ENCODE results near the gene DEAF1. TPM values are rescaled to one million over a fixed set of nuclear protein-coding genes. Genes with fewer than 3 reads are reported as not detected.

DEAF1 gene
- 43.5 and 45.1 TPM in 2 replicates for total RNA-seq (2014; rRNA removed; shearing (Covaris generic))

GRCh38 chr11:694563-695287 is at the start of gene DEAF1:
DEAF1 (minus strand) TSS chr11:695222; CDS start chr11:695047, 175 bp downstream.

GRCh38 chr11:705646-706438 is 10.8 kb upstream of the DEAF1 start, which contains the start of gene EPS8L2:
EPS8L2 (plus strand) TSS chr11:706231; CDS start chr11:709408, 3,177 bp downstream.

GRCh38 chr11:695538-696248 is 671 bp upstream of the DEAF1 start, which contains the start of gene TMEM80:
TMEM80 (plus strand) TSS chr11:695816; CDS start chr11:695828, 12 bp downstream.

GRCh38 chr11:636511-637332 is 58.3 kb downstream of the DEAF1 start, which contains the start of gene DRD4:
DRD4 (plus strand) TSS chr11:637269; CDS start chr11:637305, 36 bp downstream.

GRCh38 chr11:626475-627307 is 68.3 kb downstream of the DEAF1 start, which contains the start of gene SCT:
SCT (minus strand) TSS chr11:627181; CDS start chr11:627143, 38 bp downstream.

GRCh38 chr11:624705-625635 is 70.1 kb downstream of the DEAF1 start, which contains the start of gene CDHR5:
CDHR5 (minus strand) TSS chr11:624955; CDS start chr11:624902, 53 bp downstream.

GRCh38 chr11:615504-616319 is 79.3 kb downstream of the DEAF1 start, which contains the start of gene IRF7:
IRF7 (minus strand) TSS chr11:615950; CDS start chr11:615364, 586 bp downstream.

Other genes starting within 250 kb of the DEAF1 start
- 22.3 and 37.3 TPM in 2 replicates for gene PTDSS2, start 244.9 kb downstream of the DEAF1 start, total RNA-seq (2014; rRNA removed; shearing (Covaris generic))
- gene RNH1, start 188.0 kb downstream of the DEAF1 start, total RNA-seq (2014; rRNA removed; shearing (Covaris generic)) = 165 and 173 TPM in 2 replicates
- 84.1 and 89.3 TPM in 2 replicates for gene HRAS, start 159.6 kb downstream of the DEAF1 start, total RNA-seq (2014; rRNA removed; shearing (Covaris generic))
- gene LRRC56, start 157.7 kb downstream of the DEAF1 start, total RNA-seq (2014; rRNA removed; shearing (Covaris generic)) = 2.8 TPM in 2 replicates
- 2.3 and 3.5 TPM in 2 replicates for gene LMNTD2, start 134.5 kb downstream of the DEAF1 start, total RNA-seq (2014; rRNA removed; shearing (Covaris generic))
- 19.1 and 21.2 TPM in 2 replicates for gene RASSF7, start 134.3 kb downstream of the DEAF1 start, total RNA-seq (2014; rRNA removed; shearing (Covaris generic))
- 29.5 and 31.6 TPM in 2 replicates for gene PHRF1, start 118.8 kb downstream of the DEAF1 start, total RNA-seq (2014; rRNA removed; shearing (Covaris generic))
- gene IRF7, start 79.3 kb downstream of the DEAF1 start, total RNA-seq (2014; rRNA removed; shearing (Covaris generic)) = 8.1 and 10.7 TPM in 2 replicates
- not detected in 2 replicates for gene CDHR5, start 70.3 kb downstream of the DEAF1 start, total RNA-seq (2014; rRNA removed; shearing (Covaris generic))
- not detected in 2 replicates for gene SCT, start 68.0 kb downstream of the DEAF1 start, total RNA-seq (2014; rRNA removed; shearing (Covaris generic))
- 0.19 TPM in 1 of 2 replicates, not detected in the other for gene DRD4, start 58.0 kb downstream of the DEAF1 start, total RNA-seq (2014; rRNA removed; shearing (Covaris generic))
- gene TMEM80, start 594 bp upstream of the DEAF1 start, total RNA-seq (2014; rRNA removed; shearing (Covaris generic)) = 14.2 and 18.2 TPM in 2 replicates
- 30.5 and 31.8 TPM in 2 replicates for gene EPS8L2, start 11.0 kb upstream of the DEAF1 start, total RNA-seq (2014; rRNA removed; shearing (Covaris generic))
- 109 and 117 TPM in 2 replicates for gene TALDO1, start 52.2 kb upstream of the DEAF1 start, total RNA-seq (2014; rRNA removed; shearing (Covaris generic))
- 24.0 and 30.7 TPM in 2 replicates for gene GATD1, start 82.3 kb upstream of the DEAF1 start, total RNA-seq (2014; rRNA removed; shearing (Covaris generic))
- gene CEND1, start 94.9 kb upstream of the DEAF1 start, total RNA-seq (2014; rRNA removed; shearing (Covaris generic)) = 2.1 and 3.8 TPM in 2 replicates
- 39.2 and 39.5 TPM in 2 replicates for gene SLC25A22, start 103.1 kb upstream of the DEAF1 start, total RNA-seq (2014; rRNA removed; shearing (Covaris generic))
- 10.0 and 11.3 TPM in 2 replicates for gene PIDD1, start 110.0 kb upstream of the DEAF1 start, total RNA-seq (2014; rRNA removed; shearing (Covaris generic))
- gene RPLP2, start 114.7 kb upstream of the DEAF1 start, total RNA-seq (2014; rRNA removed; shearing (Covaris generic)) = 1,005 and 1,072 TPM in 2 replicates
- gene PNPLA2, start 123.7 kb upstream of the DEAF1 start, total RNA-seq (2014; rRNA removed; shearing (Covaris generic)) = 42.8 and 50.9 TPM in 2 replicates
- 0.04 and 0.11 TPM in 2 replicates for gene CRACR2B, start 132.7 kb upstream of the DEAF1 start, total RNA-seq (2014; rRNA removed; shearing (Covaris generic))
- gene CD151, start 137.7 kb upstream of the DEAF1 start, total RNA-seq (2014; rRNA removed; shearing (Covaris generic)) = 225 and 229 TPM in 2 replicates
- 380 and 388 TPM in 2 replicates for gene POLR2L, start 147.3 kb upstream of the DEAF1 start, total RNA-seq (2014; rRNA removed; shearing (Covaris generic))
- gene TSPAN4, start 147.6 kb upstream of the DEAF1 start, total RNA-seq (2014; rRNA removed; shearing (Covaris generic)) = 130 and 143 TPM in 2 replicates
- gene CHID1, start 215.6 kb upstream of the DEAF1 start, total RNA-seq (2014; rRNA removed; shearing (Covaris generic)) = 29.1 and 33.9 TPM in 2 replicates
- 15.7 and 17.7 TPM in 2 replicates for gene AP2A2, start 230.6 kb upstream of the DEAF1 start, total RNA-seq (2014; rRNA removed; shearing (Covaris generic))

Measured in A375 (cell line).